Upper lobe of left lung (tissue), 4 donors: ENCODE results near the gene ZNF761.

Source experiments
- CTCF ChIP-seq, 6 experiments: fragments of 450-650 bp in 4 of 6; fragments of 200-600 bp in 2 of 6; sonication (generic) in 2 of 6; IDR thresholded peaks; one replicate each; pipeline ENCODE4 v1.5.1; 2016 to 2019; ENCODE audit warnings: antibody characterized with exemption in 6 of 6
- EP300 ChIP-seq, 4 donors: sonication (generic); formaldehyde crosslinking; IDR thresholded peaks; one replicate each; pipeline ENCODE4 v1.5.1; 2017; ENCODE audit warnings: antibody characterized with exemption in 4 of 4, control low read depth in 2 of 4
- POLR2A ChIP-seq, 4 donors: fragments of 450-650 bp; IDR thresholded peaks; one replicate each; pipeline ENCODE4 v1.5.1; 2016 to 2017; ENCODE audit warnings: antibody characterized with exemption in 4 of 4, mild to moderate bottlenecking in 2 of 4
- POLR2AphosphoS5 ChIP-seq, 2 donors: sonication (generic); formaldehyde crosslinking; IDR thresholded peaks; one replicate each; pipeline ENCODE4 v1.5.1; 2017; ENCODE audit warnings: antibody characterized with exemption in 2 of 2

- TF ChIP-seq CTCF (IDR thresholded peaks at IDR 0.05) (no peak), POLR2A (IDR thresholded peaks at IDR 0.05) (no peak), EP300 (IDR thresholded peaks at IDR 0.05) (no peak), POLR2AphosphoS5 (IDR thresholded peaks at IDR 0.05) (no peak)
Observed at GRCh38 chr19:53432088-53432661, 391 bp downstream of the ZNF761 start.
